Measurements from ENCODE around the gene GREM1. TPM values are rescaled to one million over a fixed set of nuclear protein-coding genes. Genes with fewer than 3 reads are reported as not detected.

Gene GREM1
- total RNA-seq: 0.39 and 1.6 TPM in 2 replicates

DNA sequence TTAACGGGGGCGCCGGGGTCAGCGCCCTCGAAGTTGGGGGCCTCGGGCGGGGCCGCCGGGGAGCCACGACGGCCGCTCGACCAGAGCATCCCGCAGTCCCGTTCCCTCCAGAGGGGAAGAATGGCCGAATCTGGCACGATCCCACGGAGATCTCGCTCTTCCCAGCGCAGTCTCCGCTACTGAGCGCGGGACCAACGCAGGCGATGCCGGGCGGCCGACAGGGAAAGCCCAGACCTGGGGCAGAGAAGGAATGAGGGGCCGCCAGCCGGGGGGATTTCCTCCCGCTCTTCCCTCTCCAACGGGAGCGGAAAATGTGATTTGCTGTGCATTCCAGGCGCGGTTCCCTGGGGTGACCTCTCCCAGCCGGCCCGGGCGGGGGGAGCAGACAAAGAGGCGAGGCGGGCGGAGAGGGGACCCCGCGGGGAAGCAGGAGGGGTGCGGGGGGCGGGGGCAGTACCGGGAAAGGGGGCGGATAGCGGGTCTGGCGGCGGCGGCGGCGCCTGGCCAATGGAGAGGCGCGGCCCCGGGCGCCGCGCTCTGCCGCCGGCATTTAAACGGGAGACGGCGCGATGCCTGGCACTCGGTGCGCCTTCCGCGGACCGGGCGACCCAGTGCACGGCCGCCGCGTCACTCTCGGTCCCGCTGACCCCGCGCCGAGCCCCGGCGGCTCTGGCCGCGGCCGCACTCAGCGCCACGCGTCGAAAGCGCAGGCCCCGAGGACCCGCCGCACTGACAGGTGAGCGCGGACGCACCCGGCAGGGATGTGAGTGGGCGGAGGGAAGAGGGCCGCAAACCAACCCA lies at the start of gene GREM1:
GREM1 (plus strand) TSS at position 579 of the 801 bp plus-strand sequence. CDS start 12,687 bp downstream, outside the sequence.

Other genes with a start within 250 kb of the GREM1 start
- gene GOLGA8N, start 124.5 kb upstream of the GREM1 start, total RNA-seq: 0.49 and 0.94 TPM in 2 replicates
- 11.2 and 25.9 TPM in 2 replicates for gene ARHGAP11A, start 102.5 kb upstream of the GREM1 start, total RNA-seq
- gene SCG5, start 76.3 kb upstream of the GREM1 start, total RNA-seq: 14.8 and 60.0 TPM in 2 replicates

All from hair follicular keratinocyte (primary cell).